WERI-Rb-1 (cell line): ENCODE results near the gene MICAL3.
A peak's percentile ranks its signal among the peaks of the same experiment; 100 is the strongest.

Source experiments
- DNase-seq: peaks from one replicate; pipeline ENCODE4 v3.0.0-alpha.2; 2020
- H3K27ac ChIP-seq: fragments of 250-450 bp; sonication (Bioruptor Pico); 2 replicates; pipeline ENCODE4 v1.5.1; 2020; ENCODE audit warnings: mild to moderate bottlenecking, moderate library complexity
- H3K27me3 ChIP-seq: fragments of 250-450 bp; sonication (Bioruptor Pico); 2 replicates; pipeline ENCODE4 v1.5.1; 2021; ENCODE audit warnings: mild to moderate bottlenecking, low read depth, moderate library complexity; ENCODE audit not compliant: insufficient read depth, severe bottlenecking
- H3K36me3 ChIP-seq: fragments of 250-450 bp; sonication (Bioruptor Pico); 2 replicates; pipeline ENCODE4 v1.5.1; 2020; ENCODE audit warnings: mild to moderate bottlenecking, moderate library complexity
- H3K4me3 ChIP-seq: 2 replicates; pipeline ENCODE4 v1.5.1; 2011; ENCODE audit warnings: low read depth, mild to moderate bottlenecking, control low read depth, low read length
- H3K9me3 ChIP-seq: fragments of 250-450 bp; sonication (Bioruptor Pico); 2 replicates; pipeline ENCODE4 v1.5.1; 2021; ENCODE audit warnings: mild to moderate bottlenecking, moderate library complexity; ENCODE audit not compliant: severe bottlenecking
- CTCF ChIP-seq: IDR thresholded peaks from 2 replicates; pipeline ENCODE4 v1.5.1; 2011; ENCODE audit warnings: low read depth, mild to moderate bottlenecking, control low read depth, inconsistent platforms, low read length

MICAL3 gene

DNA sequence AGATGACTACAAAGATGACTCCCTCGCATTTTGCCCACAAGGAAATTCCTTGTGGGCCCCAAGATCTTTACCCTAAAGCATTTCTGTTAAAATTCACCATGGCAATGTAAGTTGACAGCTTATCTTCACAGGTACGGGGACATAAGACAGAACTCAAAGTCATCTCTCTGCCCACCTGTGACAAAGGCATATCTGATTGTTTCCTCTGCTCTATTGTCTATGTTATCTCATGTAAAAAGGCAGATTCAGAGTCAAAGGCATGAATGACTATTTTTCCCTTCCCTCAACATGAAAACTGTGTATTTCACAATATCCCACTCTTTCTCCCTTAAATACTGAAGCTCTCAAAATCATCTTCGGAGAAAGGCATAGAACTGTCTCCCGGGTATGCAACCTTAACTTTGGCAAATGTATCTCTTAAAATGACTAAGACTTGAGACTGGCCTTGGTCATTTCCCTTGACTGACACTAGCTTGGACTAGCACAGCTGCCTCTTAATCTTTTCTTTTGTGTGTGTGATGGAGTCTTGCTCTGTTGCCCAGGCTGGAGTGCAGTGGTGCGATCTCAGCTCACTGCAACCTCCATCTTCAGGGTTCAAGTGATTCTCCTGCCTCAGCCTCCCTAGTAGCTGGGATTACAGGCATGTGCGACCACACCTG is 103.2 kb downstream of the MICAL3 start:
- Histone ChIP-seq H3K36me3 (no peaks in the 10 kb centered on the region), H3K27ac (no peak overlapping the region), H3K9me3 (no peaks in the 10 kb centered on the region), H3K4me3 (no peak overlapping the region), H3K27me3 (no peaks in the 10 kb centered on the region)
- no peak for TF ChIP-seq CTCF
- DNase-seq, result no peak

DNA sequence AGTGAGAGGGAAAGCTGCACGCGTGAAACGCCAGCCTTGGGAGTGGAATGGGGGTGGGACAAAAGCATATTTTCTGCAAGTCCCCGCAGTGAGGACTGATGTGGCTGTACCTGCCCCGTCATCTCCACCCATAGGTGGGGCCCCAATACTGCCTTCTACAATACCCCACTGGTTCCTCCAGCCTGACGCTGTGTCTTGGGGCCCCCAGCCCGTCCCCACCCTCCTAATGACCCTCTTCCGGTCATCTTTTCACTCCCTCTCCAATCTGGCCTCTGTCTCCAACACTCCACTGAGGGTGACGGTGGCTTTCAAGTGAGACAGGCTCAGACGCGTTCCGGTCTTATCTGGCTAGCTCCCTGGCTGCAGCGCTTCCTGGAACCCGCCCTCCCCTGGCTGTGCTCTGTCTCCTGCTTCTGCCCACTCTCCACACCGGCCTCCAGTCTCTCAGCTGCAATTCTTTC is 104.2 kb downstream of the MICAL3 start:
- Histone ChIP-seq H3K27me3 (no peaks in the 10 kb centered on the region), H3K4me3 (no peak overlapping the region), H3K9me3 (no peaks in the 10 kb centered on the region), H3K36me3 (no peaks in the 10 kb centered on the region), H3K27ac (peak overlapping the region; percentile 14)
- peak; percentile 48 for DNase-seq
- peak; percentile 28; the same call in 1 of the 2 replicates for TF ChIP-seq CTCF

- H3K9me3 ChIP-seq, result no peaks in the 10 kb centered on the region
- TF ChIP-seq CTCF, result no peak
- peak; percentile 31 for DNase-seq
- no peaks in the 10 kb centered on the region for H3K36me3 ChIP-seq
- H3K27ac ChIP-seq, result peak overlapping the region; percentile 14
- H3K27me3 ChIP-seq, result no peaks in the 10 kb centered on the region
- no peak overlapping the region for H3K4me3 ChIP-seq
Observed at GRCh38 chr22:17919276-17920144, 104.9 kb downstream of the MICAL3 start.

DNA sequence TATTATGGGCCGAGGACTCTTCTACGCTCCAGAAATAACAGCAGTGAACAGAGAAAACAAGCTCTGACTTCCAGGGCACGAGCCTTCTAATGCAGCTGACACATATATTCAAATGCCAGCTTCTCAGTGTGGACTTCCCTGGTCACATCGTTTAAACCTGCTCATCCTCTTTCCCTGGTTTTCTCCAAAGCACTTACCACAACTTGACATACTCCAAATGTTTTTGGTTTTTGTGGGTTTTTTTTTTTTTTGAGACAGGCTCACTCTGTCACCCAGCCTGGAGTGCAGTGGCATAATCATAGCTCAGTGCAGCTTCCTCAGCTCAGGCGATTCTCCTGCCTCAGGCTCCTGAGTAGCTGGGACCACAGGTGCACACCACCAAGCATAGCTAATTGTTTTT is 105.5 kb downstream of the MICAL3 start:
- H3K27ac ChIP-seq, result no peak overlapping the region
- no peak for TF ChIP-seq CTCF
- no peaks in the 10 kb centered on the region for H3K27me3 ChIP-seq
- no peak overlapping the region for H3K4me3 ChIP-seq
- H3K36me3 ChIP-seq, result no peaks in the 10 kb centered on the region
- no peak for DNase-seq
- H3K9me3 ChIP-seq, result no peaks in the 10 kb centered on the region

DNA sequence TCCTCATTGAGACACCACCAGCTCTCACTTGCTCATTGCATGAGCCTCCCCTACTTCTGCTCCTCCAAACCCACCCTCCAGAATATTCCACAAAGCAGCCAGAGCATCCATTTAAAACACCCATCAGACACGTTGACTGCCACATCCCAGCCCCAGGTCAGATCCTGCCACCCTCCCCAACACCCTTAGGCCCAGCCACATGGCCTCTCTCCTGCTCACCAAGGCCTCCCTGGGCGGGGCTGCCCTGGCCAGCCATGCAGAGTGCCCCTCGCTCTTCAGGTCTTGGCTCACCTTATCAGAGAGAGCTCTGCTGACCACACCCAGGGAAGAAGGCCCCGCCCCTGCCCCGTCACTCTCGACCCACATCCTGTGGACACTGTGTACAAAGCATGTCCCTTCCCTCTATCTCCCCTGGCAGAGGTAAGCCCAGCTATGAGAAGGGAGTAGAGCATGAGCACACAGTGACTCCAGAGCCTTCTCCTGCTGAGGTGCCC is 106.8 kb downstream of the MICAL3 start:
- no peaks in the 10 kb centered on the region for H3K27me3 ChIP-seq
- TF ChIP-seq CTCF, result no peak
- H3K9me3 ChIP-seq, result no peaks in the 10 kb centered on the region
- H3K36me3 ChIP-seq, result no peaks in the 10 kb centered on the region
- no peak overlapping the region for H3K4me3 ChIP-seq
- H3K27ac ChIP-seq, result no peak overlapping the region
- DNase-seq, result no peak
